ENCODE results near the gene EEF1A2.

EEF1A2 gene

DNA sequence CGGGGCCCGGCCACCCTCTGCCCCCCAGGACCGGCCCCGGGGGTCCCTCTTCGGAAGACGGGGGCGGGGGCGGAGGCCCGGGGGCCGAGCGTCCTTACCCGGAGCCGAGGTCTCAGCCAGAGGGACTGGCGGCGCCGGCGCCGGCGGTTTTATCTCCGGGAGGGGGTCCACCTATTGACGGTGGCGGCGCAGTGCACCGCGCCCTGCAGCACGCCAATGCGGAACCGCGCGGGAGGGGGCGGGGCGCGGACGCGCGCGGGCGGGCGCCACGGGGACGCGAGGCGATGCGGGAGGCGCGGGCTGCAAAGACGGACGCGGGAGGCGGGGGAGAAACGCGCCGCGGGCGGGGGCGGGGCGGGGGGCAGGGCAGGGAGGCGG is at the start of gene EEF1A2:
TSS of gene EEF1A2 (minus strand) at position 124 of the 378 bp plus-strand sequence. CDS start 1,320 bp downstream, outside the sequence.
- DNase-seq, result no peak

- DNase-seq, result no peak
Measured at GRCh38 chr20:63548542-63548941, 49.7 kb upstream of the EEF1A2 start.

- no peak for DNase-seq
Measured at GRCh38 chr20:63547725-63548480, 49.0 kb upstream of the EEF1A2 start, which contains the start of gene SRMS. Gene SRMS (minus strand): TSS chr20:63547749. CDS start chr20:63547463, 286 bp downstream.

DNA sequence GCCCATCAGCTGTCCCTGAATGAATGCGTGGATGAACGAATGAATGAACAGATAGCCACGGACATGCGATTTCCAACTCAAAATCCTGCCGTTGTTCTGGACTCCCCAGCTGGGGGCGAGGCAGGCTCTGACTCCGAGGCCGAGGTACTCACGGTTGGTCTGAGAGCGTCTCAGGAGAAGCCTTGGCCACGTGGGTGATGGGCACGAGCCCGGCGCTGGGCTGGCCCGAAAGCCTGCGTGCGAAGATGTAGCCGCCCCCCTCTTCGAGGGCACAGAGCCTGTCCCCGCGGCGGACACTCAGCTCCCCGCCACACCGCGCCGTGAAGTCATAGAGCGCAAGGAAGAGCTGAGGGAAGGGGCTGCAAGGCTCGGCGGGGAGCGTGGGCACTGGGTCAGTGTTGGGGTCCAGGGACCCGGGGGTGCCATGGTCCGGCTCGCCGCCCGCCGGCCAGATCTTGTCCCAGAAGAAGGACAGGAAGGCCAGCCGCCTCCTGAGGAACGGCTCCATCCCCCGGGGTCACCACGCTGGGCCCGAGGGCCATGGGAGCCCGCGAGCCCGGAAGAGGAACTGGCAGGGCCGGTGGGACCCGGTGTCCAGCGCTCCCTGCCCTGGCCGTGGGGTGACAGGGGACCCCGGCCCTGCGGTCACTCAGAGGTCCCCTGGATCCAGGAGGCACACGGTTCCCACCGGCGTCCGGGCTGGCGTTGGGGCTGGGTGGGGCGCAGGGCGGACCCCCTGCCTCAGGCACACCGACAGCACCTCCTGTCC is 48.3 kb upstream of the EEF1A2 start:
- DNase-seq, result no peak

GRCh38 chr20:63546256-63546955 is 47.5 kb upstream of the EEF1A2 start:
- no peak for DNase-seq

DNA sequence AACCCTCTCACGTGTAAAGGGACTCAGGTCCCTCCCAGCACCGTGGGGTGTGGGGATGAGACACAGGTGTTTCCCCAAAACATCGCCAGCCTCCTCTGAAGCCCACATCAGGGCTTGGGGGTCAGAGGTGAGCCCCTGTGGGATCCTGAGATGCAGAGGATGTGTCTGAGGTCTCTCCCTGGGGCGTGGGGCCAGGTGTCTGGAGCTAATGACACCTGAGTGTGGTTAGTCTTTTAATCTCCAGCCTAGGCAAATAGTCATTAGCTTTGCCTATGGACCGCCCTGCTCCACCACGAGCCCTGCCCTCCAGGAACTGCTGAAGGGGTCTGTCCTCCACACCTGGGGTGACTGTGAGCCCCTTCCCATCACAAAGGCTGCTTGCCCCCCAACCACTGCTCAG is 46.9 kb upstream of the EEF1A2 start:
- DNase-seq, result no peak

- no peak for DNase-seq
Measured at GRCh38 chr20:63544958-63545516, 46.2 kb upstream of the EEF1A2 start.

- no peak for DNase-seq
Measured at GRCh38 chr20:63544241-63544957, 45.5 kb upstream of the EEF1A2 start.

DNA sequence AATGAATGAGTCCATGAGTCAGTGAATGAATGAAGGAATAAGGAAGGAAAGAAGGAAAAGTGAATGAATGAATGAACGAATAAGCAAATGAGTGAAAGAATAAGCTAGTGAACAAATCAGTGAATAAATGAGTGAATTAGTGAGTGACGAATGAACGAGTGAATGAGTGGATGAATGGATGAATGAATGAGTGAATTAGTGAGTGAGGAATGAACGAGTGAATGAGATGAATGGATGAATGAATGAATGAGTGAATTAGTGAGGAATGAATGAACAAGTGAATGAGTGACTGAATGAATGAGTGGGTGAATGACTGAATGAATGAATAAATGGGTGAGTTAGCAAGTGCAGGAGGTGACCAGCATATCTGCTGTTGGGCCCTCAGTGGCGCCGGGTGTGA is 44.9 kb upstream of the EEF1A2 start:
- DNase-seq, result no peak

- DNase-seq, result no peak
Measured at GRCh38 chr20:63543131-63543530, 44.2 kb upstream of the EEF1A2 start.

- no peak for DNase-seq
Measured at GRCh38 chr20:63542696-63543095, 43.8 kb upstream of the EEF1A2 start.

DNA sequence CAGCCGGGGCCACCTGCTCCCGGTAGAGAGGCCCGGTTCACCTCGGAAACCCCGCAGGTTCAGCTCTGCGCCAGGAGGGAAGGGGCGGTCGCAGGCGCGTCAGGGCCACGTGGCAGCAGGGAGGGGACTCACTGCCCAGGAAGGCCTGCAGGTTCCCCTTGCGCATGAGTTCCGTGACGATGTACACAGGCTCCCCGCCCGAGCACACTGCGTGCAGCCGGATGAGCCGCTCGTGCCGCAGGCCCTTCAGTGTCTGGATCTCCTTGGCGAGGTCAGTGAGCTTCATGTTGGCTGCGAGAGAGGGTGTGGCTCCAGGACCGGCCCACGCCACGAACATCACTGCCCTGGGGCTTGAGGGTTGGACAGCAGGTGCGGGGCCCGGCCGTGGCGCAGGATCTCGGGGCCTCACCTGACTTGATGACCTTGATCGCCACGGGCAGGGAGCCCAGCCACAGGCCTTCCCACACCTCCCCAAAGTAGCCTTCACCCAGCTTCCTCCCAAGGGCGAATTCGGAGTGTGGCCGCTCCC is 43.2 kb upstream of the EEF1A2 start:
- no peak for DNase-seq

GRCh38 chr20:63541371-63541770 is 42.5 kb upstream of the EEF1A2 start:
- no peak for DNase-seq

GRCh38 chr20:63540417-63541186 is 41.7 kb upstream of the EEF1A2 start:
- DNase-seq, result no peak

DNA sequence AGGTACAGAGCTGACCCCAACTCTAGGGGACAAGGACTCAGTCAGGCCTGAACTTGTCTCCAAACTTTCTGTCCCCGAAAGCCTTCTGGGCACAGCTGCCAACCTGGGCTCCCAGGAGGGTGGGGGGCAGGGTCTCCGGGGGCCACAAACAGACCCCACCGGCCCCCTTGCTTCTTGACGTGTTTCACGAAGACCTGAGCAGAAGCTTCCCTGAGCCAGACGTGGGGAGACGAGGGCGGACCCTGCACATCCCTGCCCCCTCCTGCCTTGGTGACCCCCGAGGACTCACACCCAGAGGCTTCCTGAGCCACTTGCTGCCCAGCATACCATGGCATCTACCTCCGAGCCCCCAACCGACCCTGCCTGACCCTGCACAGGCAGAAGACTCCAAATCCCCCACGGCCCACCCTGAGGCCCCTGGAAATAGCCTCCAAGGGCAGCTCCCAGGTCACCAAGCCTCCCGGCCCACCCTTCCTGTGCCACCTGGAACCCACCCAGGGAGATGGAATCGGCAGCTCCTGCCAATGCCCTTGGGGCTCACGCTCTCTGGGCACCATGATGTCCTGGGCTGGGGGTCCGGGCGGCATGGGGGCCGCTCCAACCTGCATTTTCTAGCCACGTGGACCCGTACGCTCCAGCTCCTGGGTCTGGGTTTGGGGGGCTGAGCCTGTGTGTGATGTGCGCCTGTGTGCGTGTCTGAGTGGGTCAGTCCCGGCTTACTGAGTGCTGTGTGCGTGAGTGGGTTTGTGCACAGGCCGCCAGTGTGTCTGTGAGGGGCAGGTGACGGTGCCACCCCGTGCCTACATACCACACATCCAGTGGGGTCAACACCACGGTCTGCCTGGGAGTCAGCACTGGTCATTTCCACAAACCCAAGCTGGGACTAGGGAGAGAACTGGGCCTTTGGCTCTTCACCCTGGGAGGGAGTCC is 40.8 kb upstream of the EEF1A2 start:
- DNase-seq, result no peak

GRCh38 chr20:63539092-63539430 is 40.2 kb upstream of the EEF1A2 start:
- DNase-seq, result no peak

GRCh38 chr20:63538204-63539091 is 39.6 kb upstream of the EEF1A2 start:
- no peak for DNase-seq

DNA sequence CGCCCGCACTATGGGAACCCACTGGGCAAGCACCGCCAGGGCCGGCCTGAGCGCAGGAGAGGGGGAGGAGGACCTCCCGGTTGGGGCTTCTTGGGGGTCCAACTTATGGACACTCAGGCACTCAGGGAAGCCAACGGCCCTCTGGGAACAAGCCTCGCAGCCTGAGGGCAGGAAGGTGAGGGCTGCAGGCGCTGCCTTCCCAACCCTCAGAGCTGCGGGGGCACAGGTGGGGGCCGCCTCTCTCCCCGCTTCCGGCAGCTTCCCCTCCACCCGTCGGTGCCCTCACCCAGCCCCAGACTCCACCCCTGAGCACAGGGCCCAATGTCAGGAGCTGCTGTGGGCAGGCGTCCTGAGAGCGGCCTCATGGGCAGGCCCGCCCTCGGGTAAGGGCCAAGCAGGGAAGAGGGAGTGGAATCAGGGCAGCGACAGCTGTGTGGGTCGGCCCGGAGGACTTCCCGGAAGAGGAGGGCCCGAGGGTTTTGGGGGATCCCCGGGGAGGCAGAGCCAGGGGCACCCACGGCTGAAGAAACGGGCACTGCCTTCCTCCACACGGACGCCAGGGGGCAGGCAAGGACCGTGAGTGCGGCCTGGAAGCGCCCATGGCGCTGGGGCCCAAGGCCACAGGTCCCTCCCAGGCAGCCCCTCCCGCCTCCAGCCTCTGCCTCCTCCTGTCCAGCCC is 38.8 kb upstream of the EEF1A2 start:
- no peak for DNase-seq
